OCI-LY1 (cell line): ENCODE measurements around the gene ATG9B.

ENCODE experiments used
- H2AFZ ChIP-seq: fragments of 200-600 bp; sonication (generic), shearing (Covaris generic); 2 replicates; pipeline ENCODE4 v1.6.0; 2014; ENCODE audit warnings: antibody characterized with exemption, mild to moderate bottlenecking, low read length
- H3F3A ChIP-seq: fragments of 200-600 bp; sonication (generic), shearing (Covaris generic); 2 replicates; pipeline ENCODE4 v1.6.0; 2014; ENCODE audit warnings: mild to moderate bottlenecking, antibody characterized with exemption, low read length, moderate library complexity; ENCODE audit not compliant: insufficient read depth
- H3K27ac ChIP-seq: fragments of 200-600 bp; sonication (generic); 2 replicates; pipeline ENCODE4 v1.5.1; 2014; ENCODE audit warnings: low read length, mixed run types, mild to moderate bottlenecking, low read depth; ENCODE audit not compliant: poor library complexity, severe bottlenecking
- H3K27me3 ChIP-seq: fragments of 200-600 bp; sonication (generic); 2 replicates; pipeline ENCODE4 v1.6.0; 2014; ENCODE audit warnings: antibody characterized with exemption, mild to moderate bottlenecking, low read length, moderate library complexity; ENCODE audit not compliant: insufficient read depth
- H3K36me3 ChIP-seq: fragments of 200-600 bp; sonication (generic); 2 replicates; pipeline ENCODE4 v1.6.1; 2014; ENCODE audit warnings: mild to moderate bottlenecking, antibody characterized with exemption, low read length, moderate library complexity, mixed read lengths; ENCODE audit not compliant: insufficient read depth
- H3K4me1 ChIP-seq: fragments of 200-600 bp; sonication (generic); 2 replicates; pipeline ENCODE4 v1.5.1; 2014; ENCODE audit warnings: mild to moderate bottlenecking, low read length, moderate library complexity; ENCODE audit not compliant: insufficient read depth, severe bottlenecking
- H3K4me2 ChIP-seq: fragments of 200-600 bp; sonication (generic), shearing (Covaris generic); 2 replicates; pipeline ENCODE4 v1.6.1; 2014; ENCODE audit warnings: low read length
- H3K4me3 ChIP-seq: fragments of 200-600 bp; sonication (generic); 2 replicates; pipeline ENCODE4 v1.5.1; 2014; ENCODE audit warnings: low read length, low read depth, mild to moderate bottlenecking, mixed read lengths; ENCODE audit not compliant: poor library complexity, severe bottlenecking
- H3K79me2 ChIP-seq: fragments of 200-600 bp; shearing (Covaris generic); 2 replicates; pipeline ENCODE4 v1.6.1; 2016; ENCODE audit warnings: mixed run types, low read length, mixed read lengths; ENCODE audit not compliant: insufficient read depth
- H3K9ac ChIP-seq: fragments of 200-600 bp; sonication (generic), shearing (Covaris generic); 2 replicates; pipeline ENCODE4 v1.6.1; 2014; ENCODE audit warnings: mild to moderate bottlenecking, low read length, mixed read lengths
- H3K9me2 ChIP-seq: fragments of 200-600 bp; sonication (generic), shearing (Covaris generic); 2 replicates; pipeline ENCODE4 v1.6.1; 2014; ENCODE audit warnings: low read depth, mild to moderate bottlenecking, low read length, mixed read lengths
- H3K9me3 ChIP-seq: fragments of 200-600 bp; shearing (Covaris generic); 2 replicates; pipeline ENCODE4 v1.6.1; 2014; ENCODE audit warnings: low read length, mixed read lengths
- H4K20me1 ChIP-seq: fragments of 200-600 bp; sonication (generic), shearing (Covaris generic); 2 replicates; pipeline ENCODE4 v1.6.0; 2016; ENCODE audit warnings: mild to moderate bottlenecking, low read length; ENCODE audit not compliant: insufficient read depth
- EZH2 ChIP-seq: fragments of 200-600 bp; sonication (generic), shearing (Covaris generic); IDR thresholded peaks from 2 replicates; pipeline ENCODE4 v1.8.0; 2017; ENCODE audit warnings: borderline replicate concordance, mixed run types, mild to moderate bottlenecking, antibody characterized with exemption, low read length, moderate library complexity, mixed read lengths
- TF ChIP-seq, protein P1 (sequence below): fragments of 200-600 bp; sonication (generic), shearing (Covaris generic); IDR thresholded peaks from 2 replicates; pipeline ENCODE4 v1.5.1; 2017; ENCODE audit warnings: mild to moderate bottlenecking, antibody characterized with exemption, low read length, moderate library complexity, mixed read lengths

The ATG9B gene

DNA sequence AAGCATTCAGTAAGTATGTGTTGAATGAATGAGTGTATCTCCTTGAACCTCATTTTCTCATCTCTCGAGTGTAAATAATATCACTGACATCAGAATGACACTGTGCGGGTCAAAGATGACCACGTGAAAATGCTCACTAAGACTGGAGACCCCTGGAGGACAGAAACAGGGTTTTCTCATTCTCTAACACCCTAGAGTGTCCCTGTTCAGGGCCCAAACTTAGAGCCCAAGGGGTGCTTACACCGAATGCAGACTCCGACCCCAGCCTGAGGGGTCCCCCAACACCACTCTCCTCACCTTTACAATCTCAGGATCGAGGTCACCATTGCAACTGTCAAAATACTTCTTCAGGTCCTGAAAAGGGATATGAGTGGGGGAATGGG, 32.0 kb upstream of the ATG9B start:
- H3F3A ChIP-seq, result 0 out of 2 replicates have a peak, but pooled peaks cover 7% of the 10 kb centered on the region
- H4K20me1 ChIP-seq, result no peaks in the 10 kb centered on the region
- TF ChIP-seq EZH2, result no peak
- TF ChIP-seq, protein P1, sequence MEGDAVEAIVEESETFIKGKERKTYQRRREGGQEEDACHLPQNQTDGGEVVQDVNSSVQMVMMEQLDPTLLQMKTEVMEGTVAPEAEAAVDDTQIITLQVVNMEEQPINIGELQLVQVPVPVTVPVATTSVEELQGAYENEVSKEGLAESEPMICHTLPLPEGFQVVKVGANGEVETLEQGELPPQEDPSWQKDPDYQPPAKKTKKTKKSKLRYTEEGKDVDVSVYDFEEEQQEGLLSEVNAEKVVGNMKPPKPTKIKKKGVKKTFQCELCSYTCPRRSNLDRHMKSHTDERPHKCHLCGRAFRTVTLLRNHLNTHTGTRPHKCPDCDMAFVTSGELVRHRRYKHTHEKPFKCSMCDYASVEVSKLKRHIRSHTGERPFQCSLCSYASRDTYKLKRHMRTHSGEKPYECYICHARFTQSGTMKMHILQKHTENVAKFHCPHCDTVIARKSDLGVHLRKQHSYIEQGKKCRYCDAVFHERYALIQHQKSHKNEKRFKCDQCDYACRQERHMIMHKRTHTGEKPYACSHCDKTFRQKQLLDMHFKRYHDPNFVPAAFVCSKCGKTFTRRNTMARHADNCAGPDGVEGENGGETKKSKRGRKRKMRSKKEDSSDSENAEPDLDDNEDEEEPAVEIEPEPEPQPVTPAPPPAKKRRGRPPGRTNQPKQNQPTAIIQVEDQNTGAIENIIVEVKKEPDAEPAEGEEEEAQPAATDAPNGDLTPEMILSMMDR, result no peak
- no peaks in the 10 kb centered on the region; the same call in 1 of the 2 replicates for H3K79me2 ChIP-seq
- no peaks in the 10 kb centered on the region for H3K9me3 ChIP-seq
- no peak overlapping the region for H3K4me3 ChIP-seq
- no peak overlapping the region for H3K27ac ChIP-seq
- no peak overlapping the region for H3K9ac ChIP-seq
- H3K9me2 ChIP-seq, result no peaks in the 10 kb centered on the region
- peak overlapping the region; percentile 74; the same call in 1 of the 2 replicates for H3K4me2 ChIP-seq
- no peak overlapping the region for H2AFZ ChIP-seq
- H3K36me3 ChIP-seq, result no peaks in the 10 kb centered on the region
- H3K4me1 ChIP-seq, result peaks cover 33% of the 10 kb centered on the region
- no peaks in the 10 kb centered on the region; the same call in 1 of the 2 replicates for H3K27me3 ChIP-seq

DNA sequence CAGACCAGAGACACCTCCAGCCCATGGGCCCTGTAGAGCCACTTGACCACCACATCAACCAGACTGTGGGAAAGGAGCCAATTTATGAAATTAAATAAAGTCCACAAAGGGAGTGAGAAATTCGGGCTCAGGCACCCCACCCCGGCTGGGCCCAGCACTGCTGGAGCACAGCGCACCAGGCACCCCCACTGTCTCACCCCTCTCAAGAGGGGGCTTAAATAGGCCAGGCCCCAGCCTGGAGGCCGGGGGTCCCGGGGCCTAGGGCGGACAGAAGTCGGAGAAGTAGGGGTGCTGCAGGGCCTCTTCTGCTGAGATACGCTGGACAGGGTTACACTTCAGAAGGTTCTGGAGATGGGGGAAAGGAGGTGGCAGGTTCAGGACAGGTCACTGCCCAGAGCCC, 29.5 kb upstream of the ATG9B start:
- Histone ChIP-seq H3K27me3 (peaks cover 9% of the 10 kb centered on the region; the same call in 1 of the 2 replicates), H3K4me3 (no peak overlapping the region), H3K4me2 (no peak overlapping the region), H3K4me1 (peaks cover 16% of the 10 kb centered on the region), H3K9ac (no peak overlapping the region), H3K9me3 (no peaks in the 10 kb centered on the region), H3K9me2 (no peaks in the 10 kb centered on the region), H2AFZ (no peak overlapping the region), H3K36me3 (no peaks in the 10 kb centered on the region), H4K20me1 (no peaks in the 10 kb centered on the region), H3K27ac (no peak overlapping the region), H3K79me2 (no peaks in the 10 kb centered on the region), H3F3A (0 out of 2 replicates have a peak, but pooled peaks cover 3% of the 10 kb centered on the region)
- no peak for TF ChIP-seq EZH2
- TF ChIP-seq, protein P1, result no peak

- H3K27me3 ChIP-seq, result peaks cover 9% of the 10 kb centered on the region; the same call in 1 of the 2 replicates
- no peak overlapping the region for H3K27ac ChIP-seq
- H3K4me2 ChIP-seq, result no peak overlapping the region
These were observed 28.8 kb upstream of the ATG9B start for GRCh38 chr7:151053096-151053495.

More at GRCh38 chr7:151053096-151053495, 28.8 kb upstream of the ATG9B start:
- Histone ChIP-seq H3K79me2 (no peaks in the 10 kb centered on the region), H4K20me1 (no peaks in the 10 kb centered on the region), H3K9ac (no peak overlapping the region), H3K9me2 (no peaks in the 10 kb centered on the region), H3K4me3 (no peak overlapping the region), H3F3A (no peaks in the 10 kb centered on the region), H3K36me3 (no peaks in the 10 kb centered on the region), H2AFZ (no peak overlapping the region), H3K9me3 (no peaks in the 10 kb centered on the region), H3K4me1 (peaks cover 10% of the 10 kb centered on the region)
- TF ChIP-seq EZH2, result no peak
- TF ChIP-seq, protein P1, result no peak
